ENCODE data around the gene CLMN. TPM values are rescaled to one million over a fixed set of nuclear protein-coding genes. Genes with fewer than 3 reads are reported as not detected.

CLMN gene
- total RNA-seq, 1 donor from 2014 or later, result 26.8 TPM

DNA sequence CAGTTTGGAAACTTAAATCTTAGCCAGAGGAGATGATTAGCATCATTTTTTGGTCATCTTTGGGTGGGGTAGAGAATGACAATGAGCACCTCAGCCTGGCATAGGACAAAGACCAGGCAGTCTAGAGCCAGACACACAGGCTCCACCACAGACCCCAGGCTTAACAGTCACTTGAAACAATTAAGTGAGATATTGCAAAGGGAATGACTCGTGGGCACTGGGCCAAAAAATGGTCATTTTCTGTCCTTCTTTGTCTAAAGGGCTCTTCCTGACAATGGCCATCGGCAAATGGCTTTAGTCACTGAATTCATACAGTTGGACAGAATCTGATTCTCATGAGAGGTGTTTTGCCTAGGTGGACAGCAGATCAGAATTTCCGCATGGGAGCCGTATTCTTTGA is 84.4 kb downstream of the CLMN start:
- Histone ChIP-seq H3K9me3 (no peaks in the 10 kb centered on the region), H3K36me3 (no peaks in the 10 kb centered on the region), H3K27ac (no peak overlapping the region), H3K4me3 (no peak overlapping the region), H3K27me3 (ENCODE audit: low read depth) (no peaks in the 10 kb centered on the region), H3K4me1 (peaks cover 13% of the 10 kb centered on the region)
- ATAC-seq, result no peak
- TF ChIP-seq, protein P1, sequence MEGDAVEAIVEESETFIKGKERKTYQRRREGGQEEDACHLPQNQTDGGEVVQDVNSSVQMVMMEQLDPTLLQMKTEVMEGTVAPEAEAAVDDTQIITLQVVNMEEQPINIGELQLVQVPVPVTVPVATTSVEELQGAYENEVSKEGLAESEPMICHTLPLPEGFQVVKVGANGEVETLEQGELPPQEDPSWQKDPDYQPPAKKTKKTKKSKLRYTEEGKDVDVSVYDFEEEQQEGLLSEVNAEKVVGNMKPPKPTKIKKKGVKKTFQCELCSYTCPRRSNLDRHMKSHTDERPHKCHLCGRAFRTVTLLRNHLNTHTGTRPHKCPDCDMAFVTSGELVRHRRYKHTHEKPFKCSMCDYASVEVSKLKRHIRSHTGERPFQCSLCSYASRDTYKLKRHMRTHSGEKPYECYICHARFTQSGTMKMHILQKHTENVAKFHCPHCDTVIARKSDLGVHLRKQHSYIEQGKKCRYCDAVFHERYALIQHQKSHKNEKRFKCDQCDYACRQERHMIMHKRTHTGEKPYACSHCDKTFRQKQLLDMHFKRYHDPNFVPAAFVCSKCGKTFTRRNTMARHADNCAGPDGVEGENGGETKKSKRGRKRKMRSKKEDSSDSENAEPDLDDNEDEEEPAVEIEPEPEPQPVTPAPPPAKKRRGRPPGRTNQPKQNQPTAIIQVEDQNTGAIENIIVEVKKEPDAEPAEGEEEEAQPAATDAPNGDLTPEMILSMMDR (IDR thresholded peaks at IDR 0.05), result no peak
- intact Hi-C loops (cut with DNase I), result no loop called here
- no peak for DNase-seq

- Histone ChIP-seq H3K4me3 (no peak overlapping the region), H3K4me1 (peaks cover 13% of the 10 kb centered on the region), H3K27ac (peak overlapping the region; percentile 31), H3K27me3 (ENCODE audit: low read depth) (no peaks in the 10 kb centered on the region), H3K9me3 (no peaks in the 10 kb centered on the region), H3K36me3 (no peaks in the 10 kb centered on the region)
- TF ChIP-seq, protein P1 (IDR thresholded peaks at IDR 0.05), result no peak
- peak; percentile 68 to 82 for ATAC-seq
- DNase-seq, result no peak
- intact Hi-C loops (cut with DNase I), result no loop called here
Observed at GRCh38 chr14:95234426-95234825, 85.3 kb downstream of the CLMN start.

GRCh38 chr14:95233702-95234241 is 85.9 kb downstream of the CLMN start:
- peak; percentile 49 to 68 for ATAC-seq
- no peak overlapping the region for H3K27ac ChIP-seq
- TF ChIP-seq, protein P1 (IDR thresholded peaks at IDR 0.05), result no peak
- no peak for DNase-seq
- H3K9me3 ChIP-seq, result no peaks in the 10 kb centered on the region
- no peak overlapping the region for H3K4me3 ChIP-seq
- H3K36me3 ChIP-seq, result no peaks in the 10 kb centered on the region
- peaks cover 13% of the 10 kb centered on the region for H3K4me1 ChIP-seq
- H3K27me3 ChIP-seq (ENCODE audit: low read depth), result no peaks in the 10 kb centered on the region
- intact Hi-C loops (cut with DNase I), result no loop called here

DNA sequence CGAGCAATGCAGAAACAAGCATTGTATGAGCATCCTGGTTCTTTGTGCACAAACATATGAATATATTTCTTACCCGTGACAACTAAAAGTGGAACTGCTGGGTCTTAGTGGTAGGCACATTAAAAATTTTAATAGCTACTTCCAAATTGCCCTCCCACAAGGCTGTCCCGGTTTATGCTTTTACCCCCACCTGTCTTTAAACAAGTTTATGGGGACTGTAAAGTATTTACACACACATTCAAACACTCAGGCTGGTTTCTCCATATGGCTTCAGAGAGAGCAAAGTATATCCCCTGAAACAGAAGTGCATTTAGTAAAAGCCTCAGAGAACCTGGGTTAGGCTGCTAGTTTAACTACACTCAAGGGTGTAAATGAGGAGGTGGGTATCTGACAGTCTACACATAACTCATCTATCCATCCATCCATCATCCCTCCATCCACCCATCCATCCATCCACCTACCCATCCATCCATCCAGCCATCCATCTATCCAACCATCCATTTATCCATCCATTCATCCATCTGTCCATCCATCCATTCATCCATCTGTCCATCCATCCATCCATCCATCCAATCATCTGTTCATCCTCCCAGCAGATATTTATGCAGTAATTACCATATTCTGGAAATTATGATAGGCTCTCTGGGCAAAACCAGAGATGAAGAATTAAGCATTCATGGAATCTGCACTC is 86.7 kb downstream of the CLMN start:
- Histone ChIP-seq H3K36me3 (no peaks in the 10 kb centered on the region), H3K4me3 (no peak overlapping the region), H3K9me3 (no peaks in the 10 kb centered on the region), H3K27ac (no peak overlapping the region), H3K4me1 (peaks cover 13% of the 10 kb centered on the region), H3K27me3 (ENCODE audit: low read depth) (no peaks in the 10 kb centered on the region)
- TF ChIP-seq, protein P1 (IDR thresholded peaks at IDR 0.05), result no peak
- ATAC-seq (no peak), DNase-seq (no peak)
- intact Hi-C loops (cut with DNase I), result no loop called here

DNA sequence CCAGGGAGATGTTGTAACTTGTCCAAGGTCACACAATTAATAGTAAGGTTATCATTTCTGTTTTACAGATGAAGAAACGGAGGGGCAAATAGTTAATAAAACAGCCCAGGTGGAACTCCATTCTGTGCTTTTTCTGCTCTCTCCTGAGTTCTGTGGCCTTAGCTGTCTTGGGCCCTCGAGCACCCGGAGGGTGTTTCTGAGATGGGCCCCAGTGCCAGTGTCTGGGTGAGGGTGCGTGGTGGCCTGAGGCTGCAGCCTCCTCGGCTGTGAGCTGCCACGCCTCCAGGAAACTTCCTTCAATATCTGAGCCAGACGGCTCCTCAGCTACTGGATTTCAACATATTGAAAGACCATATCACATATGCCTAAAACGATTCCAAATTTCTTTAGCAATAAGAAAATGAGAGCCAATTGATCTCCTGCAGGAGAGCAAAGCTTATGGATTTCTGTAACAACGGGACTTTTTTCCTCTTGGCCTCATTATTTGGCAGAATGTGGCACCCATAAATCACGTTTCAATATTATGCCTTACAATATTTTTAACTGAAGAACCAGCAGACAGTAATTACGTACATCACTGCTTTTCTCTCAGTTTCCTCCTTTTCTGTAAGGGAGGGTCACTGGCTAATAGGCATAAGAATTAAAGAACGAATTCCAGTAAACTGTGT is 87.6 kb downstream of the CLMN start:
- Histone ChIP-seq H3K27ac (no peak overlapping the region), H3K27me3 (ENCODE audit: low read depth) (no peaks in the 10 kb centered on the region), H3K4me1 (peaks cover 17% of the 10 kb centered on the region), H3K9me3 (no peaks in the 10 kb centered on the region), H3K36me3 (no peaks in the 10 kb centered on the region), H3K4me3 (no peak overlapping the region)
- ATAC-seq (no peak), DNase-seq (no peak)
- TF ChIP-seq, protein P1 (IDR thresholded peaks at IDR 0.05), result no peak
- intact Hi-C loops (cut with DNase I), result no loop called here

Measured in lower lobe of right lung (tissue), 2 donors.